SH-SY5Y (cell line): ENCODE data around the gene MSI2.

Source experiments
- GATA2 ChIP-seq: IDR thresholded peaks from 2 replicates; pipeline ENCODE4 v1.6.1; 2011; ENCODE audit warnings: mild to moderate bottlenecking, low read depth, low read length
- GATA3 ChIP-seq: IDR thresholded peaks from 2 replicates; pipeline ENCODE4 v1.6.1; 2011; ENCODE audit warnings: low read depth, mild to moderate bottlenecking, low read length, moderate library complexity

DNA sequence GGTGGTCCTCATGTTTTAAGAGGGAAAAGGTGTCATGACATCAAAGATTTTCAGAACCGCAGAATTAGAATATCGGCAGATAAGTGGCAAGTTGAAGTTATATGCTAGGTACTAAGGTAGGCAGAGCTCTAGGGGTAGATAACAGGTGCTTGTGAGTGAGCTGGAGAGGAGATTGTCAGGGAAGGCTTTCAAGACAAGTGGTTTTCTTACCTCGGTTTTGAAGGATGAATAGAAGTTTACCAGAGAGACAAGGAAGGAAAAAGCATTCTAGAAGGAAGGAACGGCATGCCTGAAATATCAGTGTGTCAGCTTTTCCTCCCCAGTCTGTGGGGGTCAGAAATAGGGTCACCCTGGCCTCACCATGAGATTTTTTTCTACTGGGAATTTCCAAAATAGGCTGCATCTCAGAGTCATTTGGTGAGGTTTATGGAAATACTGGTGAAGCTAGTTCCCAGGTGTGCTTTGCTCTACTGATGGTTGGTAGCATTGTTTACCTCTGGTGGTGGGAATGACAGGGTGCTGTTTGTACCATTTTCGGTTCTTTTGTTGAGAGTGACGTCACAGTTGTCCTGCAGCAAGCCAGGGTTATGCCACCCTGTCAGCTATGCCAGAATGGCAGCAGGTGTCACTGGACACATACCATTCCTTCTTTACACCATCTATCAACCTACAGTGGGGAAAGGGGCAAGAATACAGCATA lies 112.5 kb downstream of the MSI2 start:
- no peak for TF ChIP-seq GATA2
- no peak for TF ChIP-seq GATA3
